NCI-H774 (cell line): ENCODE data around the gene CFAP97D1.
A peak's percentile ranks its signal among the peaks of the same experiment; 100 is the strongest.
"Not testable (repeated sequence)": the region's sequence is repeated elsewhere in the genome, so short reads cannot be mapped to it uniquely, and the experiment has no call there.

Experiments
- DNase-seq: peaks from one replicate; lab custom pipeline; 2025; lab: John Stamatoyannopoulos, UW

CFAP97D1 gene

GRCh38 chr17:43768382-43768781 lies 11.9 kb upstream of the CFAP97D1 start:
- no peak for DNase-seq

- no peak for DNase-seq
Measured at GRCh38 chr17:43768943-43769342, 11.3 kb upstream of the CFAP97D1 start.

GRCh38 chr17:43769426-43769825 lies 10.8 kb upstream of the CFAP97D1 start:
- DNase-seq: no peak

- DNase-seq: no peak
Measured at GRCh38 chr17:43769859-43770258, 10.4 kb upstream of the CFAP97D1 start.

- DNase-seq: no peak
Measured at GRCh38 chr17:43770957-43771356, 9.3 kb upstream of the CFAP97D1 start.

GRCh38 chr17:43771463-43771862 lies 8.8 kb upstream of the CFAP97D1 start:
- DNase-seq: no peak

GRCh38 chr17:43772877-43773648 lies 7.2 kb upstream of the CFAP97D1 start:
- DNase-seq: no peak

GRCh38 chr17:43774304-43775250 lies 5.7 kb upstream of the CFAP97D1 start:
- DNase-seq: no peak

GRCh38 chr17:43778337-43779144 lies 1.7 kb upstream of the CFAP97D1 start, which contains the start of gene DUSP3:
Gene DUSP3 (minus strand): TSS chr17:43778977. CDS start chr17:43778924, 53 bp downstream.
- peak; percentile 90 for DNase-seq

GRCh38 chr17:43779145-43780125 lies 800 bp upstream of the CFAP97D1 start:
- DNase-seq: no peak

GRCh38 chr17:43782913-43783680 lies 2.9 kb downstream of the CFAP97D1 start:
- DNase-seq: no peak

- DNase-seq: no peak
Measured at GRCh38 chr17:43784068-43784467, 3.8 kb downstream of the CFAP97D1 start.

GRCh38 chr17:43784628-43785101 lies 4.4 kb downstream of the CFAP97D1 start:
- no peak for DNase-seq

- DNase-seq: no peak
Measured at GRCh38 chr17:43787728-43788127, 7.5 kb downstream of the CFAP97D1 start.

GRCh38 chr17:43788540-43788939 lies 8.3 kb downstream of the CFAP97D1 start:
- no peak for DNase-seq

GRCh38 chr17:43789482-43789881 lies 9.2 kb downstream of the CFAP97D1 start:
- no peak for DNase-seq

GRCh38 chr17:43790311-43790940 lies 10.2 kb downstream of the CFAP97D1 start:
- DNase-seq: peak; percentile 32

GRCh38 chr17:43791589-43791988 lies 11.4 kb downstream of the CFAP97D1 start:
- peak; percentile 24 for DNase-seq

GRCh38 chr17:43792668-43793067 lies 12.4 kb downstream of the CFAP97D1 start:
- not testable (repeated sequence) for DNase-seq
